ENCODE data around the gene SASH3.
"Not testable (repeated sequence)": the region's sequence is repeated elsewhere in the genome, so short reads cannot be mapped to it uniquely, and the experiment has no call there.

SASH3 gene

DNA sequence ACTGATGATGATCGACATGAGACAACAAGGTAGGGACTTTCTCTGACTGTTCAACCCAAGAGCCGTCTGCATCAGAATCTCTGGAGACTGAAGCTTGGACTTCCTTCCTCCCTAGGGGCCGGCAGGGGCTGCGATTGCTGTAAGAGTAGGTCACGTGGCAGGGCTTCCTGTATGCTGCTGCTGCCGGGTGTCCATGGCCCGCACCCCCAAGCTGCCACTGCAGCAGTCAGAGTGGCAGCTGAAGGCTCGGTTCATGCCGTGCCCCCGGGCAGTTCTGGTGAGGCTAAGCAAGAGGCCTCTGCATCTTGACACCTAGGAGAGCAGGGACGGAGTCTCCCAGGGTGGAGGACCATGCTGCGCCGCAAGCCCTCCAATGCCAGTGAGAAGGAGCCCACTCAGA is at the start of gene SASH3:
TSS of gene SASH3 (plus strand) at position 203 of the 400 bp plus-strand sequence. CDS start at position 352, 149 bp downstream.
- DNase-seq (ENCODE audit: low read depth in 2 of 2): peak in 1 of 2 donors; percentile 49

DNA sequence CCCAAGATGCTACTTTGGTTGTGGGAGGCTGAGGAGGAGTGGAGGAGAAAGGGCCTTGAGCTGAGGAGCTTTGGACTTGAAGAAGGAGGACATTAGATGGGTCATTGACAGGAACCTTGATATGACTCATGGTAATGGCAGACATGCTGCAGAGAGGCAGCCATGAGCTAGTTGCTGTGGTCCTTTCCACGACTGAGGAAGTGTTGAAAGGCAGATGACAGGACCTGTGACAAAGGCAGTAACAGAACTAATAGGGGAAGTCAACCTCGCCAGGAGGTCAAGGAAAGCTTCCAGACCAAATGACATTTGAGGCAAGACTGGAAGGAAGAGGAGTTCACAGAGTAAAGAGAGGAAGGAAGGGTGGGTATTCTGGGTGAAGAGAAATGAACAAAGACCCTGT is 48.5 kb upstream of the SASH3 start:
- no peak for DNase-seq (ENCODE audit: low read depth in 2 of 2)

DNA sequence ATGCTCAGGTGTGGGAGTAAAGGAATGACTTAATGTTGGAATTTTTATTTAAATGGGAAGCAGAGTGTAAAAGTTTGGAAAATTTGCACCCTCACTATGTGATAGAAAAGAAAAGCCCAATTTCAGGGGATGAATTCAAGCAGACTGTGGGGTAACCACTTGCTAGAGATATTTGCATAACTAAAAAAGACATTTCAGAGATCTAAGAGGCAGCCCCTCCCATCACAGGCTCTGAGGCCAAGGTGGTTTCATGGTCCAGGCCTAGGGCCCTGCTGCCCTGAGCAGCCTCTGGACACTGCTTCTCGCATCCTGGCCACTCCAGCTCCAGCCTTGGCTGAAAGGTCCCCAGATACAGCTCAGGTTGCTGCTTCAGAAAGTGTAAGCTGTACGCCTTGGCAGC is 46.9 kb upstream of the SASH3 start:
- no peak for DNase-seq (ENCODE audit: low read depth in 2 of 2)

DNA sequence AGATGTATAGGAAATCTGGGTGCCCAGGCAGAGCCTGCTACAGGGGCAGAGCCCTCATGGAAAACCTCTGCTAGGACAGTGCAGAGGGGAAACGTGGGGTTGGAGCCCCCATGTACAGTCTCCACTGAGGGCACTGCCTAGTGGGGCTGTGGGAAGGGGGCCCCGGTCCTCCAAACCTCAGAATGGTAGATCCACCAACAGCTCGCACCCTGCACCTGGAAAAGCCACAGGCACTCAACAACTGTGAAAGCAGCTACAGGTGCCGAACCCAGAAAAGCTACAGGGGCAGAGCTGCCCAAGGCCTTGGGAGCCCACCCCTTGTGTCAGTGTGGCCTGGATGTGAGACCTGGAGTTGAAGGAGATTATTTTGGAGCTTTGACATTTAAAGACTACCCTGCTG is 46.4 kb upstream of the SASH3 start:
- no peak for DNase-seq (ENCODE audit: low read depth in 2 of 2)

DNA sequence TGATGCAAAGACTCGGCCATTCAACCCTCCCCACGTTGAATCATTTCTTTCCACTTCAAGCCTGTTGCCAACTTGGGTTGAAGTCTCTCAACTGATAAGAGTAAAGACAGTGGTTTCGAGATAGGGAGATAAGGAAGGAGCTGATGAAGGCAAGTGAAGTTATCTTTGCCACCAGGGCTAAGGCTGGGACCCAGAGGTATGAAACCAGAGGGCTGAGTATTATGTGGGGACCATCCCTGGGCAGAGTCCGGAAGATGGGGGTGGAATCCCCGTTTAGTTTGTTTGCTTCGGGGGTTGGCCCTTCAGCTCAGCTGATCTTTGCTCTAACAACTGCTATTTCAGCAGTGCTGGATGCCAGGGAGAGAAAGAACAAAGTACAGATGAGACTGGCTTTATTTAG is 43.3 kb upstream of the SASH3 start:
- DNase-seq (ENCODE audit: low read depth in 2 of 2): no peak

DNA sequence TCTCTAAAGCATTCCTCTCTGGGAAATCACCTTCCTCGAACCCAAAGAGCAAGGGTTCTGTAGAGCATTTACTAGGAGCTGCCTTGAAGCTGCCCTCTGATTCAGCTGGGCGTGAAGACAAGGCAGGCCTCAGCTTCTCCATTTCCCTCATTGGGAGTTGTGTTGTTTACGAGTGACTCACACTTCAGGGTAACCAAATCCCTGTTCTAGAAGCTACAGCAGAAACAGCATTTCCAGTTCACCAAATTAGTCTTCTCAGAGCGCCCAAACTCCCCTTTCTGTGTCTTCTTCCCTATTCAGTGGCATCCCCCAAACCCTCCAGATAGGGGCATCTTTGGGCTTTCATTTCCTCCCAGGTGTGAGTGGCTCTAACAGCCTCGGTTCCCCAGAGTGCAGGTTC is 41.8 kb upstream of the SASH3 start:
- DNase-seq (ENCODE audit: low read depth in 2 of 2): no peak

DNA sequence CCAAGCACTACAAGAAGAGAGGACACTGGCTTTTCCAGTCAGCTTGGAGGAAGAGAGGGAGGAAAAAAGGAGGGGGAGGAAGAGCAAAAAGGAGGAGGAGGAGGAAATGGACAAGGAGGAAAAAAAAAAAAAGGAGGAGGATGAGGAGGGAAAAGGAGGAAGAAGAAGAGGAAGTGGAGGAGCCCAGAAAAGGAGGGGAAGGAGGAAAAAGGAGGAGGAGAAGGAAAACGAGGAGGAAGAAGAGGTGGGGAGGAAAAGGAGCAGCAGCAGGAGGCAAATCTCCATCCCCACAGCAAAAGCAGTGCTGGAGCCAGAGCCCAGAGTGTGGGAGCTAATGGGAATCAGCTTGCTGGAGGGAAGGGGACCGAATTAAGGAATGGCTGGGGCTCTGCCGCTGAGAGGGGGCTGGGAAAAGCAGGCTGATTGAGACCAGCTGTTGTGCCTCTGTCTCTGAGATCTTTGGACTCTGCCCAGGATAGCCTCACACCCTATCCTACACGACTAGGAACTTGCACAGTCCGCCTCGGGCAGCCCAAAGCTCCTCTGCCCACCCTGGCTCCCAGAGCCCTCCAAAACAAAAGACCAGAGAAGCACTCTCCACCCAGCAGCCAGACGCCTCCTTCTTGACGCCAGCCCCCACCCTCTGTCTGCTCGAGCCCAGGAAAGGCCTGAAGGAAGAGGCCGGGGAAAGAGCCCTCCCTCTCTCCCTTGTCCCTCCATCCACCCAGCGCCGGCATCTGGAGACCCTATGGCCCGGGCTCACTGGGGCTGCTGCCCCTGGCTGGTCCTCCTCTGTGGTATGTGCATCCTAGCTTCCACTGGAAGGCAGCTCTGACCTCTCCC is 41.1 kb upstream of the SASH3 start, which contains the start of gene XPNPEP2:
TSS of gene XPNPEP2 (plus strand) at position 514 of the 843 bp plus-strand sequence. CDS start at position 749, 235 bp downstream.
- DNase-seq (ENCODE audit: low read depth in 2 of 2): no peak

DNA sequence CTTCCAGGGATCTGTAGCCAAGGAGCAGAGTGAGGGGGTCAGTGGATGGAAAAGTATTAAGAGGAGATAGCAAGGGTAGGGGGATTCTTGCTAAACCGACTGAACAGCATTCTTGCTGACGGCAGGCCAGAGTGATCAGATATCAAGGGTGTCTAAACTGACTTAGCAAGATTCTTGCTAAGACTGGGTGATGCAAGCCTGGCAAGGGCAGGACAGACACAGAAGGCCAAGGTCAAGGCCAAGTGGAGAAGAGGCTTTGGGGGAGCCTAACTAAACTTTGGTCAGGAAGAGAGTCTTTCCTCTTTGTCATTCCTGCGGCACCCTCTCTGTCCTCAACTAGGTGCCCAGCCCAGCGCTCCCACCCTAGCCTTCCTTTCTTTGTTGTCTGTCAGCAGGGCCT is 40.2 kb upstream of the SASH3 start:
- DNase-seq (ENCODE audit: low read depth in 2 of 2): no peak

DNA sequence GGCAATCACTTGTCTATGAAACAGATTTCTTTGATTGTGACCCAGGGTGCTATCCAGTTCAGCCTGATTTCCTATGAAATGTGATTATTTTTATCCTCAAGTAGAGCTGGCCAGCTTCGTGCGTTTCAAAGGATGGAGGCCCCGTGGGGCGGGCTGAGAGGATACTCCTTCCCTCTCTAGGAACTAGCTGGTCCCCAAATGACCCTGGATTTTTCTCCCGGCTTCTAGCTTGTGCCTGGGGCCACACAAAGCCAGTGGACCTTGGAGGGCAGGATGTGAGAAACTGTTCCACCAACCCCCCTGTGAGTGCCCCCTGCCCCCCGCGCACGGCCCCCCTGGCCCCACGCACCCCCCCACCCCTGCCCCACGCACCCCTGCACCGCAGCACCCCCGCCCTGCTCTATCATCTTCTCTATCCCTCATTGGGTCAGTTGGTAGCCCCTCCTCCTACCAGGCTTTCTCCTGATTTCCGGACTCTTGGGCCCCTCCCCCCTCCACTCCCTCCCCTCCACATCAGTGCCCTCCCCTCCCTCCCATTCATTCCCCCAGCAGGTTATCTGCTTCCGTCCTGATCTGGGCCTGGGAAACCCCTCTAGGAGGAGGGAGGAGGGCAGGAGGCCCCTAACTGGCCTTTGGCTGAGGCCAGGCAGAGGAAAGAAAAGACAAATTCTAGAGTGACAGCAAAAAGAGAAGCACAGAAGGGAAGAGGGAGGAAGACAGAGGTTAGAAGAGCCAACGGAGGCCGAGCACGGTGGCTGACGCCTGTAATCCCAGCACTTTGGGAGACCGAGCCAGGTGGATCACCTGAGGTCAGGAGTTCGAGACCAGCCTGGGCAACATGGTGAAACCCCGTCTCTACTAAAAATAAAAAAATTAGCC is 37.6 kb upstream of the SASH3 start:
- no peak for DNase-seq (ENCODE audit: low read depth in 2 of 2)

DNA sequence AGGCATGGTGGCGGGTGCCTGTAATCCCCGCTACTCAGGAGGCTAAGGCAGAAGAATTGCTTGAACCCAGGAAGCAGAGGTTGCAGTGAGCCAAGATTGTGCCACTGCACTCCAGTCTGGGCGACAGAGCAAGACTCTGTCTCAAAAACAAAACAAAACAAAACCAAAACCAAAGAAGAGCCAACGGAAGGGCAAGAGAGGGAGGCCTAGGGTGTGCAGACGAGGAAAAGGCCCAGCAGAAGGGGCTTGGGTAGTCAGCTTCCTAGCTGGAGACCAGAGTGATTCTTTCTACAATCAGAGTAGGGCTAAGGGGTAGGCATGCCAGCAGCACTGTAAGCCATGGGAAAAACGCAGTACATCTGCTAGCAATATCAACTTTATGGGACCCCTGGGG is 37.0 kb upstream of the SASH3 start:
- not testable (repeated sequence) for DNase-seq (ENCODE audit: low read depth in 2 of 2)

DNA sequence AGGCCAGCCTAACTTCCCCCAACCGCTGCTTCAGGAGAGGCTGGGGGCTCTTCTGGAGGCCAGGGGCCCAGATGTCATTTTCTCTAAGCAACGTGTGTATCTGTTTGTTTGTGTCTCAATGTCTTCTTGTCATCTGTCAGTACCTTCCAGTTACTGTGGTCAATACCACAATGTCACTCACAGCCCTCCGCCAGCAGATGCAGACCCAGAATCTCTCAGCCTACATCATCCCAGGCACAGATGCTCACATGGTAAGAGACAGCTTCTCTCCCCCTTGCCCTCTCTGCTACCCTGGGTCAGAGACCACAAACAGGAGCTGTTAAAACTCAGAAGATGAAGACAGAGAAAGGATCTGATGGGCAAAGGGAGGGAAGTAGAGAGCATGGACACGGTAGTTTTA is 35.9 kb upstream of the SASH3 start:
- DNase-seq (ENCODE audit: low read depth in 2 of 2): no peak

DNA sequence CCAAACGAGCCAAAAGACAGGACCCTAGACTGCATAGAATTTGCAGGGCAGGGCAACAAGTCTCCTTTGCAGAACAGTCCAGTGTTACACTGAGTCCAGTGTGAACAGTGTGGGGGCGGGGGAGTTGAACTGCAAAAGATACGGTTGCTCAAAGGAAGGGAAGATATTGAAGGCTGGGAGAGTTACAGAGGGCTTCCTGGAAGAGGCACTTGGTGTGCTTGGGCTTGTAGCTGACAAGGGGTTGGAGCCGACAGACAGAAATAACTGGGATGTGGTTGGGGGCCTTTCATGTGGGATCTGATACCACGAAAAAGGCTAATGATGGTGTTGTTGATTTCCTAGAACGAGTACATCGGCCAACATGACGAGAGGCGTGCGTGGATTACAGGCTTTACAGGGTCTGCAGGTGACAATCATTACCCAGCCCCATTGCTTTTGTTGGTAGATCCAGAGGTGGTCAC is 34.9 kb upstream of the SASH3 start:
- DNase-seq (ENCODE audit: low read depth in 2 of 2): no peak

DNA sequence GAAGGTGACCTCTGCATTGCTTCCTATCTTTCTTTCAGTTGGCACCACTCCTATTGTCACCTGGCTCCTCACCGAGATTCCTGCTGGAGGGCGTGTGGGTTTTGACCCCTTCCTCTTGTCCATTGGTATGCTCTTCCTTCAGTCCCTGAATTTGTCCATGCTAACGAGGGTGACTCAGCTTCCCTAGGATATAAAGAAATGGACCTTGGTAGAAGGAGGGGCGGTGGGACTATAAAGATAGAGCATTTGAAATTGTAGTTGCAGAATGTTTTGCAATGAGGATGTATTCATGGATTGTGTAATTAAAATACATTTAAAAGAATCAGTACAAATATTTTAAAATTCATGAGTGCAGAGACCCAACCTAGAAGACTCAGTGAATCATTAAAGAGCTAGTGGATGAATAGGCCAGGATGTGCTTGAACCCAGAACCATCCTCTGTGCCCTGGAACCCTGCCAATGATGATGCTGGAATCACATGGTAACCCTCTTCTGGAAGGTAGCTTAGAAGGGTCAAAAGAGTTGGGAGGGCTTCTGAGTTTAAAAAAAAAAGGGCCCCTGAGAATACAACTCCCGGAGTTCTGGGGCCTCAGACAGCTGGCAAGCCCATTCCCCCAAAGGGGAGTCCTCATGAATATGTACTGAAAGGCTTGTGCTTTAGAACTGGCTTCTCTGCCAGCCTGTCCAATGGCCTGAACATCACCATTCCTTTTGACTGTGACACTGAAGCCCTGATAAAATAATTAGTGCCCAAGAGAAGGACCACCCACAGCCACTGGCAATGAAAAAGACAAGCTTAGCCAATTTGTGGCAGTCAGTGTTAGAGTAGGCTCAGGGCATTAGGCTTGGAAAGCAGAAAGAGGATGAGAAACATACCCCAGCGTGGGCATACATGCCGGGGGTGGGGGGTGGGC is 32.9 kb upstream of the SASH3 start:
- no peak for DNase-seq (ENCODE audit: low read depth in 2 of 2)

DNA sequence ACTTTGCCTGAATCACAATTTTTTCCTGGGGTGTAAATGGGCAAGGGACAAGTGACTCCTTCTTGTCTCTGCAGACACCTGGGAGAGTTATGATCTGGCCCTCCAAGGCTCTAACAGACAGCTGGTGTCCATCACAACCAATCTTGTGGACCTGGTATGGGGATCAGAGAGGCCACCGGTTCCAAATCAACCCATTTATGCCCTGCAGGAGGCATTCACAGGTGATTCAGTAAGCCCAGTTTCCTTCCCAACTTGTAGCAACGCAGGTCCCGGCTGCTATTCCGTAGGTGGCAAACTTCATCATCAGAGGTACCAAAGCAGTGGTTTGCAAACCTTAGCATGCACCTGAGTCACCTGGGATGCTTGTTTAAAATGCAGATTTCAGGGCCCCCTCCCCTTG is 32.2 kb upstream of the SASH3 start:
- no peak for DNase-seq (ENCODE audit: low read depth in 2 of 2)

DNA sequence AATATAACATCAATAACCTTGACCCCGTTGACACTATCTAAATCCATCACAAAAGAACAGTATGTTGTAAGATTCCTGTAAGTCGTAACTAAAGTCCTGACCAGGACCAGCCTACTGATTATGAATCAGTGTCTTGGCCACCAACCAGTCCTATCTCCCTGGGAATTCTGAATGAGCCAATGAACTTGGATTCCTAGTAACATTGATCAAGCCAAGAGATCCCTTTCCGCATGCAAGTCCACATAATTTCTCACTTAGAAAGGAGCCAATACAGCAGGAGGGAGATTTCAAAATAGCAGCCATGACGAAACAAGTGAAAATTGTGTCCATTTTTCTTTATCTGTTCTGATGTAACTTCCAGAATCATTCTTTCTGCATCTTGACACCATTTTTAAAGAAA is 31.4 kb upstream of the SASH3 start:
- no peak for DNase-seq (ENCODE audit: low read depth in 2 of 2)

DNA sequence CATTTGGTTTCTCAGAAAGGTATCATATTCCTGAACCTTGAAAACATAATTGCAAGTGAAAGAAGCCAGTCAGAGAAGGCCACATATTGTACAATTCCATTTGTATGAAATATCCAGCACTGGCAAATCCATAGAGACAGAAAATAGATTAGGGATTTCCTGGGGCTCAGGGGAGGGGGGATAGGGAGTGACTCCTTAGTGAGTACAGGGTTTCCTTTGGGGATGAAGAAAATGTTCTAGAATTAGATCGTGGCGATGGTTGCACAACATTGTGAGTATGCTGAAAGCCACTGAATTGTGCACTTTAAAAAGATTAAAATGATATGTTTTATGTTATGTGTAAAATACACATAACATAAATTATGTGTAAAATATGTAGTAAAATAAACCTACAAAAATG is 30.7 kb upstream of the SASH3 start:
- no peak for DNase-seq (ENCODE audit: low read depth in 2 of 2)

DNA sequence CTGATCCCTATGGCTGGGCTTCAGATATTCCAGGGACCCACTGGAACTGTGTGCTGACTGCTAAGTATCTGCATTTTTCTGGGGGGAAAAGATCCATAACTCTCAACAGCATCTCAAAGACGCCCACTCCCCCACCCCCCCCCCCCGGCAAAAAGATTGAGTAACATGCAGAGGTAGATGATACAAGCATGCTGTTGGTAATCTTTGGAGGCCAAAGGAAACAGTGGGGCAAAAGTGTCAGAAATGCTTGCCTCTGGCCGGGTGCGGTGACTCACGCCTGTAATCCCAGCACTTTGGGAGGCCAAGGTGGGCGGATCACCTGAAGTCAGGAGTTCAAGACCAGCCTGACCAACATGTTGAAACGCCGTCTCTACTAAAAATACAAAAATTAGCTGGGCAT is 28.8 kb upstream of the SASH3 start:
- no peak for DNase-seq (ENCODE audit: low read depth in 2 of 2)

DNA sequence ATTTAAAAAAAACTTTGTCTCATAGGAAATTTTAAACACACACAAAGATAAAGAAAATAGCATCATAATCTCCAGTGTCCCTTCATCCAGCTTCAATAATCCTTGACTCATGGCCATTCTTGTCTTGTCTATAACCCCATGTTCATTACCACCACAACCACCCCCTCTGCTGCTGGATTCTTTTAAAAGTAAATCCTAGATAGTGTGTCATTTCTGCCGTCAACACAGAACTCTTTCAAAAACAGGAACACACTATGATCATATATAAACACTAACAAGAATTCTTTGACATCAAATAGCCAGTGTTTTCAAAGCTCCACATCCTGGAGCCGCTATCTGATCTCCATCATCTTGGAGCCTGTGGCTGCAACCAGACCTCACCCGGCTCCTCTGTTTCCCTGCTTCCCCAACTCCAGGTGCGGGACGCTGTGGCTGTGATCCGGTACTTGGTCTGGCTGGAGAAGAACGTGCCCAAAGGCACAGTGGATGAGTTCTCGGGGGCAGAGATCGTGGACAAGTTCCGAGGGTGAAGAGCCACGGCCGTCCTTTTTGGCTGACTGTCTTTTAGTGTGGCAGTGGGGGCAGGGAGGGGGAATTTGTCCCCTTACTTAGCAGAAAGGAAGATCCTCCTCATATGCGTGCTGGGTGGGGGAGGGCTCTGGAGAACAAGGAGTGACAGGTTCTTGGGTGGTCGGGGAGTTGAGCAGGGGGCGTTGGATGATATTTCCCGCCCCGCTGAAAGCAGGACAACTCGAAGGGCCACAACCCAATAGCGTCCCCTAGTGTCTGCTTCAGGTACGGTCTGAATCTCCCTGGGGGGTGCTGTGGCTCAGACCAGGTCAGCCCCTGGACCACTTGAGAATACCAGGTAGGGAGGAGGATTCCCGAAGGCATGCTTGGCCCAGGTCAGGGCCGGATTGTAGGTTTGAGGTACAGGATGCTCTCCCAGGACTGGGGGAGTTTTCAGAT is 25.4 kb upstream of the SASH3 start:
- no peak for DNase-seq (ENCODE audit: low read depth in 2 of 2)

DNA sequence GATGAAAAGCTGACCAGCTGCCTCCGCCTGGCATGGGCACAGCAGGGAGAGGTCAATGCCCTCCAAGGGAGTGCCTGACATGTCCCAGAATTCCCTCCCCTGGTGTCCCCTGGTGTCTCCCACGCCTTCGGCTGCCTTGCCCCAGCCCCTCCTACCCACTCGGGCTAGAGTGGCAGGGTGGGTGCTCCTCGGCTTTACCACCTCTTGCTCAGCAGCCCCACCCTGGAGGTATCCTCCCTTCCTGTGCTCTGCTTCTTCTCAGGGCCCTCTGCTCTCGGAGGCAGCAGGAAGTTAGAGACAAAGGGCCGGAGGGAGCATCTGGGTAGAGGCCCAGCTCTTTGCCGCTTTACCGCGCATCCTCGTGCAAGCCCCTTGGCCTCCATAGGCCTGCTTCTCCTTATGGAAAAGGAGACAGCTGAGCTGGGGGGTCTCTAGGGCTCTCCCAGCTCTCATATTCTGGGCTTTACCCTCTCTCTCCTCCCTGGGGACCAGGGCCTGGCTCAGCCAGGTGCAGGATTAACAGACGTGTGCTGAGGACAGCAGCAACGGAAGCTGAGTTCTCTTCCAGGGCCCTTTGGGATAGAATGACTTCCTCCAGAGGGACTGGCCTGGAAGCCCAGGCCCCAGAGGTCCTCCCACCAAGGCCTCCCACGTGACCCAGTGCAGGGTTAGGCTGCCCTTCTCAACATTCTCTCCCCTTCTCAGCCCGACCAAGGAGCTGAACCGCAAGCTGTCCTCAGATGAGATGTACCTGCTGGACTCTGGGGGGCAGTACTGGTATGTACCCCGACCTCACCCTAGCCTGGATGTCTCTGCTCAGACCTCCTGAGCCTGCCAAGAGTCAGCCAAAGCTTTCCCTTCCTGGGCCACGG is 23.7 kb upstream of the SASH3 start:
- DNase-seq (ENCODE audit: low read depth in 2 of 2): no peak
